IMR-90 (cell line): ENCODE results near the gene FIGLA. TPM values are rescaled to one million over a fixed set of nuclear protein-coding genes. Genes with fewer than 3 reads are reported as not detected.

Experiments
- ATAC-seq: fragments of 200-7000 bp; cut with Tn5 transposase; 2 replicates; pipeline ENCODE4 v1.9.1; 2020; ENCODE audit warnings: low read depth, mild to moderate bottlenecking, moderate library complexity
- BruUV-seq: library from RNA; stranded (reverse); fragments of 400-500 nt; replicated peaks from 2 replicates; lab custom pipeline; 2021; lab: Mats Ljungman, UMichigan
- CTCF ChIA-PET: fragments of 300-600 bp; formaldehyde crosslinking; extraction: SDS; loops from one replicate; lab custom pipeline; 2021; ENCODE audit warnings: antibody characterized with exemption; lab: Yijun Ruan, JAX
- POLR2A ChIA-PET: fragments of 300-600 bp; sonication (Branson Sonifier 250); formaldehyde crosslinking; loops from one replicate; lab custom pipeline; 2022; ENCODE audit warnings: antibody characterized with exemption; ENCODE audit not compliant: unreplicated experiment; lab: Charles Lee
- DNase-seq: peaks from one replicate; pipeline ENCODE4 v3.0.0; 2013
- H2AFZ ChIP-seq: replicated peaks from 2 replicates; pipeline ENCODE3; 2013; ENCODE audit warnings: low read length, mild to moderate bottlenecking; ENCODE audit not compliant: poor library complexity
- H2AK5ac ChIP-seq: 2 replicates; pipeline ENCODE4 v1.6.1; 2013; ENCODE audit warnings: low read depth, low read length, inconsistent platforms
- H2AK9ac ChIP-seq: replicated peaks from 2 replicates; pipeline ENCODE3; 2013; ENCODE audit warnings: mild to moderate bottlenecking, low read depth, low read length, moderate library complexity; ENCODE audit not compliant: poor library complexity
- H2BK120ac ChIP-seq: 2 replicates; pipeline ENCODE4 v1.6.1; 2013; ENCODE audit warnings: low read depth, low read length, inconsistent platforms
- H2BK15ac ChIP-seq: 3 replicates; pipeline ENCODE4 v1.6.1; 2013; ENCODE audit warnings: low read depth, low read length, inconsistent platforms
- H2BK20ac ChIP-seq: 2 replicates; pipeline ENCODE4 v1.6.1; 2013; ENCODE audit warnings: low read depth, mild to moderate bottlenecking, inconsistent platforms, low read length, moderate library complexity
- H2BK5ac ChIP-seq: 2 replicates; pipeline ENCODE4 v1.6.1; 2013; ENCODE audit warnings: mild to moderate bottlenecking, low read depth, low read length, inconsistent platforms; ENCODE audit not compliant: poor library complexity, severe bottlenecking
- H3K14ac ChIP-seq: replicated peaks from 2 replicates; pipeline ENCODE4 v1.6.1; 2013; ENCODE audit warnings: low read depth, low read length, inconsistent platforms
- H3K18ac ChIP-seq: 2 replicates; pipeline ENCODE4 v1.6.1; 2013; ENCODE audit warnings: low read depth, low read length, control low read depth
- H3K23ac ChIP-seq: 2 replicates; pipeline ENCODE4 v1.6.1; 2013; ENCODE audit warnings: low read depth, low read length, inconsistent platforms
- H3K27ac ChIP-seq: 2 replicates; pipeline ENCODE4 v1.5.1; 2013; ENCODE audit warnings: mild to moderate bottlenecking, control low read depth, low read length; ENCODE audit not compliant: insufficient read depth
- H3K27me3 ChIP-seq: 2 replicates; pipeline ENCODE4 v1.6.1; 2013; ENCODE audit warnings: low read length; ENCODE audit not compliant: control insufficient read depth, insufficient read depth
- H3K36me3 ChIP-seq: 2 replicates; pipeline ENCODE4 v1.6.1; 2013; ENCODE audit warnings: low read length, mixed read lengths; ENCODE audit not compliant: control insufficient read depth, insufficient read depth
- H3K4ac ChIP-seq: 2 replicates; pipeline ENCODE4 v1.6.1; 2013; ENCODE audit warnings: low read depth, low read length, inconsistent platforms
- H3K4me1 ChIP-seq: 2 replicates; pipeline ENCODE4 v1.6.1; 2013; ENCODE audit warnings: low read length, mixed read lengths; ENCODE audit not compliant: control insufficient read depth, insufficient read depth
- H3K4me2 ChIP-seq: 2 replicates; pipeline ENCODE4 v1.6.1; 2013; ENCODE audit warnings: low read depth, mild to moderate bottlenecking, control low read depth, low read length, moderate library complexity
- H3K4me3 ChIP-seq: 2 replicates; pipeline ENCODE4 v1.5.1; 2013; ENCODE audit warnings: low read depth, mild to moderate bottlenecking, control low read depth, low read length, moderate library complexity; ENCODE audit not compliant: insufficient read depth
- H3K56ac ChIP-seq: 2 replicates; pipeline ENCODE4 v1.6.1; 2013; ENCODE audit warnings: low read length, inconsistent platforms; ENCODE audit not compliant: insufficient read depth; ENCODE audit errors: extremely low read depth
- H3K79me1 ChIP-seq, 2 experiments: 2 replicates each; pipeline ENCODE4 v1.6.1; 2013; ENCODE audit warnings: low read length in 2 of 2, inconsistent platforms in 1 of 2, low read depth in 1 of 2
- H3K9ac ChIP-seq: 2 replicates; pipeline ENCODE4 v1.6.1; 2013; ENCODE audit warnings: low read depth, low read length, control low read depth
- H3K9me1 ChIP-seq: 2 replicates; pipeline ENCODE4 v1.6.1; 2013; ENCODE audit warnings: low read length, inconsistent platforms; ENCODE audit not compliant: insufficient read depth
- H3K9me3 ChIP-seq: 2 replicates; pipeline ENCODE4 v1.6.1; 2013; ENCODE audit warnings: low read length; ENCODE audit not compliant: control insufficient read depth, insufficient read depth
- H4K20me1 ChIP-seq: 2 replicates; pipeline ENCODE4 v1.6.1; 2013; ENCODE audit warnings: low read length, inconsistent platforms; ENCODE audit not compliant: insufficient read depth
- H4K5ac ChIP-seq: 2 replicates; pipeline ENCODE4 v1.6.1; 2013; ENCODE audit warnings: mild to moderate bottlenecking, low read depth, low read length, control low read depth
- H4K8ac ChIP-seq, 2 experiments: 2 replicates each; pipeline ENCODE4 v1.6.1; 2013; ENCODE audit warnings: low read depth in 2 of 2, low read length in 2 of 2, control low read depth in 1 of 2, inconsistent platforms in 1 of 2
- H4K91ac ChIP-seq: 2 replicates; pipeline ENCODE4 v1.6.1; 2013; ENCODE audit warnings: low read depth, low read length, inconsistent platforms; ENCODE audit not compliant: insufficient read depth
- BHLHE40 ChIP-seq: fragments of 150-350 bp; IDR thresholded peaks from 2 replicates; pipeline ENCODE4 v1.6.1; 2016; ENCODE audit warnings: mild to moderate bottlenecking, low read depth, low read length
- CEBPB ChIP-seq: IDR thresholded peaks from 2 replicates; pipeline ENCODE4 v1.6.1; 2012; ENCODE audit warnings: low read depth, low read length, improper control_type of control experiment
- CHD1 ChIP-seq: IDR thresholded peaks from 2 replicates; pipeline ENCODE4 v1.6.1; 2012; ENCODE audit warnings: low read depth, low read length, improper control_type of control experiment
- CTCF ChIP-seq: conservative IDR thresholded peaks from 2 replicates; pipeline ENCODE4 v1.5.1; 2012; ENCODE audit warnings: mild to moderate bottlenecking, low read depth, low read length, improper control_type of control experiment
- ELK1 ChIP-seq: fragments of 150-350 bp; IDR thresholded peaks from 2 replicates; pipeline ENCODE4 v1.6.1; 2016; ENCODE audit warnings: low read depth, mild to moderate bottlenecking, low read length, moderate library complexity, borderline replicate concordance
- FOS ChIP-seq: fragments of 150-350 bp; IDR thresholded peaks from 2 replicates; pipeline ENCODE4 v1.6.1; 2016; ENCODE audit warnings: low read depth, low read length
- MAFK ChIP-seq: IDR thresholded peaks from 2 replicates; pipeline ENCODE4 v1.6.1; 2012; ENCODE audit warnings: low read depth, low read length, improper control_type of control experiment
- MAZ ChIP-seq: IDR thresholded peaks from 2 replicates; pipeline ENCODE4 v1.6.1; 2012; ENCODE audit warnings: low read depth, mild to moderate bottlenecking, low read length, improper control_type of control experiment, moderate library complexity, borderline replicate concordance
- MXI1 ChIP-seq: IDR thresholded peaks from 2 replicates; pipeline ENCODE4 v1.6.1; 2012; ENCODE audit warnings: low read depth, mild to moderate bottlenecking, low read length, moderate library complexity, borderline replicate concordance
- POLR2A ChIP-seq: IDR thresholded peaks from 2 replicates; pipeline ENCODE4 v1.6.1; 2012; ENCODE audit warnings: mild to moderate bottlenecking, low read depth, low read length
- RAD21 ChIP-seq: IDR thresholded peaks from 2 replicates; pipeline ENCODE4 v1.6.1; 2012; ENCODE audit warnings: low read length, improper control_type of control experiment
- RCOR1 ChIP-seq: IDR thresholded peaks from 2 replicates; pipeline ENCODE4 v1.6.1; 2012; ENCODE audit warnings: mild to moderate bottlenecking, low read length, improper control_type of control experiment; ENCODE audit not compliant: insufficient replicate concordance
- RFX5 ChIP-seq: IDR thresholded peaks from 2 replicates; pipeline ENCODE4 v1.8.0; 2012; ENCODE audit warnings: low read depth, mild to moderate bottlenecking, low read length, moderate library complexity
- SMC3 ChIP-seq: fragments of 150-350 bp; IDR thresholded peaks from 2 replicates; pipeline ENCODE4 v1.6.1; 2016; ENCODE audit warnings: low read depth, mild to moderate bottlenecking, antibody characterized with exemption, low read length, moderate library complexity
- USF2 ChIP-seq: fragments of 150-350 bp; IDR thresholded peaks from 2 replicates; pipeline ENCODE4 v1.6.1; 2017; ENCODE audit warnings: mild to moderate bottlenecking, antibody characterized with exemption, low read length, low read depth
- WGBS, 2 experiments: methylation state at CpG; one replicate each; pipeline versions ENCODE4 v1.1.5 to v1.1.7; 2013; ENCODE audit warnings: missing lambda C conversion rate in 2 of 2; ENCODE audit not compliant: insufficient read length in 1 of 2; ENCODE audit errors: extremely low coverage in 2 of 2; 5-methylcytosine and 5-hydroxymethylcytosine counted together
- dilution Hi-C: fragments of 300-500 bp; cut with HindIII; formaldehyde crosslinking; loops from one replicate; pipeline ENCODE4 v1.14.3; 2018; ENCODE audit warnings: low sequenced_read_pairs; ENCODE audit not compliant: unreplicated experiment
- in situ Hi-C: fragments of 300-500 bp; cut with MboI; formaldehyde crosslinking; loops from 3 replicates; pipeline ENCODE4 v1.14.3; 2019; ENCODE audit warnings: low sequenced_read_pairs, inconsistent platforms, mixed read lengths
- intact Hi-C: fragments of 100-400 bp; cut with micrococcal nuclease; formaldehyde crosslinking; loops from 2 replicates; pipeline ENCODE4 v1.10.0; 2022
- polyA plus RNA-seq, 3 experiments: library from polyadenylated mRNA; depleted of rRNA; stranded (reverse); fragments of >200 nt; gene quantifications; 2 replicates each; pipeline ENCODE4 v1.2.3, GENCODE V29; 2012; ENCODE audit warnings: low replicate concordance in 1 of 3
- total RNA-seq: library from RNA; depleted of rRNA; stranded (reverse); fragments of >200 nt; gene quantifications from 2 replicates; pipeline ENCODE4 v1.2.3, GENCODE V29; 2012

Gene FIGLA
- total and polyA plus RNA-seq, 2 of the 4 experiments (the other 2 are of a cell fraction) = not detected

- no peaks in the 10 kb centered on the region for H3K79me1 ChIP-seq
- H3K27me3 ChIP-seq = no peaks in the 10 kb centered on the region
- ChIA-PET POLR2A (no interaction called here), CTCF (no interaction called here)
- dilution Hi-C loops = no loop called here
- no peak overlapping the region for H3K18ac ChIP-seq
- no peak for TF ChIP-seq CTCF
- TF ChIP-seq CHD1 = no peak
- no peak for TF ChIP-seq MXI1
- TF ChIP-seq FOS = no peak
- no peak for TF ChIP-seq USF2
- no peak for TF ChIP-seq MAZ
- no peak for TF ChIP-seq RCOR1
- TF ChIP-seq RFX5 = no peak
- no peak for TF ChIP-seq POLR2A
- TF ChIP-seq CEBPB = no peak
- TF ChIP-seq SMC3 = no peak
- TF ChIP-seq BHLHE40 = no peak
- TF ChIP-seq RAD21 = no peak
- TF ChIP-seq MAFK = no peak
- TF ChIP-seq ELK1 = no peak
- H4K20me1 ChIP-seq = no peaks in the 10 kb centered on the region
- H2AK5ac ChIP-seq = no peak overlapping the region
- H2BK120ac ChIP-seq = no peak overlapping the region
- WGBS, 2 experiments = no CpG with 5 or more reads among the region's 4 CpGs
- no peak overlapping the region for H3K56ac ChIP-seq
- no peak overlapping the region for H2BK5ac ChIP-seq
- no peak overlapping the region for H2BK20ac ChIP-seq
- DNase-seq (no peak), ATAC-seq (no peak)
- no peak overlapping the region for H2AK9ac ChIP-seq
- no peaks in the 10 kb centered on the region for H3K4me1 ChIP-seq
- H3K9me1 ChIP-seq = no peaks in the 10 kb centered on the region
- no peak overlapping the region for H3K4ac ChIP-seq
- no peak overlapping the region for H2BK15ac ChIP-seq
- H4K5ac ChIP-seq = no peak overlapping the region
- H3K9me3 ChIP-seq = no peaks in the 10 kb centered on the region
- BruUV-seq = no TSS peak
- no peak overlapping the region for H3K27ac ChIP-seq
- no peak overlapping the region for H3K23ac ChIP-seq
- intact Hi-C loops = no loop called here
- no peak overlapping the region for H4K91ac ChIP-seq
- no peak overlapping the region for H3K14ac ChIP-seq
- no peaks in the 10 kb centered on the region for H3K36me3 ChIP-seq
- H2AFZ ChIP-seq = no peak overlapping the region
- no peak overlapping the region for H4K8ac ChIP-seq
- in situ Hi-C loops = no loop called here
- H3K4me3 ChIP-seq = no peak overlapping the region
- no peak overlapping the region for H3K9ac ChIP-seq
- H3K4me2 ChIP-seq = no peak overlapping the region
Measured at GRCh38 chr2:70743068-70743467, 47.4 kb downstream of the FIGLA start.
